ENCODE measurements around the gene CMTM1.
A peak's percentile ranks its signal among the peaks of the same experiment; 100 is the strongest.

Gene CMTM1

DNA sequence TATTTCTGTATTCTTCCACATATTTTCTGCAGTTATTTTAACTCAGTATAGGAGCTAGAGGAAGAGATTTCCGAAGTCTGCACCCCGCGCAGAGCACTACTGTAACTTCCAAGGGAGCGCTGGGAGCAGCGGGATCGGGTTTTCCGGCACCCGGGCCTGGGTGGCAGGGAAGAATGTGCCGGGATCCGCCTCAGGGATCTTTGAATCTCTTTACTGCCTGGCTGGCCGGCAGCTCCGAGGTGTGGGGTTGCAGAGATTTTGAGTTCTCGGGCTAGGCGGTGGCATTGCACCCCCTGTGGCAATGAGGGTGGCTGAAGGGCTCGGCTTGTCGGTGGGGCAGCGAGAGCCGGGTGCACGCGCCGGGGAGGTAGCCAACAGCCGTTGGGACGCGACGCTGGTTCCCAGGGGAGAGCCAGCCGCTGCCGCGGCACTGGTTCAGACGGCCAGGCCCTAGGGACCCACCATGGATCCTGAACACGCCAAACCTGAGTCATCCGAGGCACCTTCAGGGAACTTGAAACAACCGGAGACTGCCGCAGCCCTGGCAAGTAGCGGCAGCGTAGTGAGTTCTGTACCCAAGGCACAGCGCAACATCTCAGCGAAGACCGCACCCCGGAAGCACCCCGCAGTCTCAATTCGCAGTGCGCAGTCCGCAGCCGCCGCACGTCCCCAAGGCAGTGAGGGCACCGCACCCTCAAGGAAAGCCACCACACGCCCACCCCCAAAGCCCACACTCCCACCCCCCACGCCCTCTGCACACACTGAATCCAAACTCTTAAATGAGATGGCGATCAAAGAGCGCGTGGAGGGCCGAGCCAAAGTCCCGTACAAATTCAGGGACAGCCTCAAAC is at the start of gene CMTM1:
TSS of gene CMTM1 (plus strand) at position 389 of the 851 bp plus-strand sequence. CDS start at position 464, 75 bp downstream.
- DNase-seq: no peak

DNA sequence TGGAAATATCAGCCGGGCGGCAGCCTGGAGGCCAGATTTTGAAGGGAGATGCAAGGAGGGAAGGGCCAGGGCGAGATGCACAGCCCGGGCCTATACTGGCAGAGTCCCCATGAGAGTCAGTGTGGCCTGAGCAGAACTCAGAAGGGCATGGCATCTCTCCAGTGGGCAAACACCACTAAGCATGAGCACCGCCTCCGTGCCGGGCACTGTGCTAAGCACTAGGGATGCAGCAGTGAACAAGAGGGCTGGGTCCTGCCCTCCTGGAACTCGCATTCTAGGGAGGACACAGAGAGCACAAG is 49.8 kb upstream of the CMTM1 start:
- no peak for DNase-seq

GRCh38 chr16:66516808-66517585 is 49.2 kb upstream of the CMTM1 start:
- peak; percentile 96 for DNase-seq

DNA sequence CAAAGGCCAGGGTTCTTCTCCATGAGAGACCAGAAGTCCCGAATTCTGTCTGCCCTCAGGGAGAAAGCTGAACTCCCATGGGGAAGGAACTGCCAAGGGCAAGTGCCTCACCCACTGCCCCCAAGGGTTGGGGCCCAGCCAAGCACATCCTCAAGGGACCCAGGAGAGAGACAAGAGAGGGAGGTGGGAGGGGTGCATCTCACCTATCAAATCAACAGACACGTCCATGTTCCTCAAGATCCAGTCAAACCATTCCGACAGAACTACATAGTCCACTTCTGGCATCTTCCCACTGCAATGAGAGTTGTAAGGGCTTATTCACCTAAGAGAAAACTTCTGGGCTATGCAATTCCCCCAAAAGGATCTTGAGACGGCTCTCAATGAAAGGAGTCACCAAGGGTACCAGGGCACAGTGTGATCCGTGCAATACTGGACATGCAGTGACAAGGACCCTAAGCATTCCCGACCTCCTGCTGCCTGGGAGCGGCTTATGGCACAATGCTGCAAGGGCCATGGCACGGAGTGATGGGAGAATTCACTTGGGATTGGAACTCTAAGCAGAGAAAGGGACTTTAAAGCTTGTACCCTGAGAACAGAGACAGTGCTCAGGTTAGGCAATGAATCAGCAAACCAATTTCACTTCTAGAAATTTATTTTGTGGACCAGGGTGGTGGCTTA is 48.5 kb upstream of the CMTM1 start:
- no peak for DNase-seq

- DNase-seq: no peak
These were observed 46.5 kb upstream of the CMTM1 start for GRCh38 chr16:66519482-66520373.

DNA sequence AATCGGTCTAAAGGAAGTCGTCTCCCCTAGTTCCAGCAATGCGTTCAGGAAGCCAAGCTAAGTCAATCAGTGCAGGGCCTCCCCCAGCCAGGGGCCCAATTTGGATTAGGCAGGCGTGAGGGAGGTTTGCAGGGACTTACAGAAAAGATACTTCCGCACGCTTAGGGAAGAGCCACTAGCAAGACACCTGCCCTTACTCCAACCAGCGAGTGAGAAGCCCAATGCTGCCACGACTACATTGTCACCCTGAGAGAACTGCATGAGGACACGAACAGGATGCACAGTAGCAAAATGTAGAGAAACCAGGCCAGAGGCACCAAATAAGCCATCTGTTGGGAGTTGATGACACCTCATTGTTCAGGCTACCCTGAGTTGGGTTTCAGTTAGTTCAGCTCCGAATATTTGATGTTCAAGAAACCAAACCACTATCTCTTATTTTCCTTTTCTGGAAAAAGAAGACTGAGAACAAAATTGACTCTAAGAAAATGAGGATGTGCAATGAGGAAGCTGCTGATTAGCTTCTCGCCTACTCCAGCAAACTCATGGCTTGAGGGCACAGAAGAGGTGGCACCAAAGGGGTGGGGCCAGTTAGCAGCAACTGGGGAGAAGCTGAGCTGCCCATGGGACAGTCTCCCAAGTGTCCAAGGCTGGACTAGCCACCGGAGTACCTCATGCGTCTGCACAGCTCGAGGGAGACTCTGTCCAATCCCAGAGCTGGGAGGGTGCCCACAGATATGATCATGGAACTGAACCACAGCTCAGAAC is 45.7 kb upstream of the CMTM1 start:
- no peak for DNase-seq

- DNase-seq: no peak
These were observed 45.0 kb upstream of the CMTM1 start for GRCh38 chr16:66521252-66521713.

- DNase-seq: peak; percentile 61
These were observed 44.1 kb upstream of the CMTM1 start for GRCh38 chr16:66521951-66522771.

- DNase-seq: no peak
These were observed 43.2 kb upstream of the CMTM1 start for GRCh38 chr16:66522816-66523590.

DNA sequence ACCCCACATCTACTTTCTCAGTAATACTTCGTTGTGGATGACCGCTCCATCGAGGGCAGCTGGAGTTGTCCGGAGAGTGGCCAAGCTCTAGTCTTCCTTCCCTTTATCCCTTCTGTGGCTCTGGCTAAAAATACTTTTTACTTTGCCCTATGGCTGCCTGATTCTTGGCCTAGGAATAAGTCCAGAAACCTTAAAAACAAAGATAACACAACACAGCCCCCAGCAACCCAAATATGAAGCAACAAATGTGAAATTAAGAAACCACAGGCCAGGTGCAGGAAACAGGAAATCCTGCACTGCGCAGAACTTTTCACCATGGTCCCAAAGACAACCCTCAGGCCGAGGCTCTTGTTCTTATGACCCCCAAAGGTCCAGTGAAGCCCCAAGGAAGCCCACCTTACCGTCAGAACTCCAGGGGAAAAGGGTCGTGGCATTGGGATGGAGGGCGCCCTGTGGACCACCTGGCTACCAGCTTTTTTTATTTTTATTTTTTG is 42.3 kb upstream of the CMTM1 start:
- DNase-seq: no peak

GRCh38 chr16:66524601-66525164 is 41.6 kb upstream of the CMTM1 start:
- peak; percentile 71 for DNase-seq

DNA sequence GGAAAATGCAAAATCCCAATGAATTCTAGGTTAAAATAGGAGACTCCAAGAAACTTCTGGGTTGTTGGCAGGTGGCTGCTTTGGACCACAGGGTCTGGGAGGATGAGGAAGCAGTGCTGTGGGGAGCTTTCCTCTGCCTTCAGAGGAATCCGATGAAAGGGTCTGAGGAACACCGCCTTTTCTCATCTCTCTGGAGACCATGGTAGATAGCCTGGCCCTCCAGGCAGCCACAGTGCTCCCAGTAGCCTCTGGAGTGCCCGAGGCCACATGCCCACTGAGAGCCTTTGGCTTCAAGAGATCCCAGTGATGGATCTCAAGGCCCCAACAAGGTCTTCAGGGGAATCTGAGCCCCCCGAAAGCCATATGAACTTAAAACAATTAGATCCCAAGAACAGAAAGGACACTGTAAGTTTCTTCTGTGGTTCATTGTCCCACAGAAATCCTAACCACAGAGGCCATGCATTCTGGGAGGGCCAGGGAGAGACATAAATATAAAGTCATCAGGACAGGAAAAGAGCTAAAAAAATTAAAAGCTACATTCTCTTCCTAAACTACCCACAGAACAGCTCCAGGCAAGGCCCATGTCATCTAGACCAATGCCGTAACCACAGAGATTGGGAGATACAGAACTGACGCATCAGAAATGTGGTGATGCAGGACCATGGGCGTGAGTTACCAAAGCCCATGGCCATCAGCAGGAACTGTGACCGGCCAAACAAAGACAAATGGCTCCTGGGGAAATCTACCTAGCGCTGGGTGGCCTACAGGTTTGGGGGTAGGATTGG is 40.7 kb upstream of the CMTM1 start:
- DNase-seq: no peak

DNA sequence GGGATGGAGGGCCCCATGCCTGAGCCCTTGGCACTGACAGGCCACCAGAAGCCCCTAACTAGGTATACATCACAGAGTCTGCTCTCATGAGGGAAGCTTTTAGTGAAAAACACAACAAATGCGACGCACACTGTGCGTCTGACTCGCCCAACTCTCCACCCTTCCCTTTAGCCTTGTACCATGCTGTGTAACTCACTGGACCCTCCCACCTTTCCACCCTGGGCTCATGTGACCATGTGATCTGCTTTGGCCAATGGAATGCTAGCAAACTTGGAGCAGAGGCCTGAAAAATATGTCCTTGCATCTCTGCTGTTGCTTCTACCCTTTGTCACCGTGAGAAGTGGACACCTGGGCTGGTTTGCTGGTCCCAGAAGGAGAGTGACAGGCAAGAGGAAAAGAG is 37.9 kb upstream of the CMTM1 start:
- no peak for DNase-seq

- no peak for DNase-seq
These were observed 36.8 kb upstream of the CMTM1 start for GRCh38 chr16:66529475-66529874.

GRCh38 chr16:66534376-66534799 is 31.9 kb upstream of the CMTM1 start:
- no peak for DNase-seq

DNA sequence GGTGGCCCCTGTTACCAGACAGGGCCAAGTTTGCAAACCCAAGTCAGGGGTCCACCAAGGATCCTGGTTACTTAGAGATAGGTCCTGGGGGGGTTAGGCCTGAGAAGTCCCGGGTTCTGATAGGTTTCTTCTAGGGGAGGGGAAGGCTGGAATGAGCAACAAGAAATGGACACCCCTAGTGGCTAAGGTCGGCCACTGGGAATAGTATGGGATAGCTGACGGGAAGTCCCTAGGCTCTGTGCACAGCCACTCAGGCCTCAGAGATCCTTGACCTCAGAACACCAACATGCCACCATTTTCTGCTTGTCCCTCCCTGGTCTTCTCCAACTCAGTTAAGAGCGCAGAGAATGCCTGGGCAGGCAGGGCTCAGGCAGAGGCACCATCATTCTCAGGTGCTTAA is 29.7 kb upstream of the CMTM1 start:
- no peak for DNase-seq

DNA sequence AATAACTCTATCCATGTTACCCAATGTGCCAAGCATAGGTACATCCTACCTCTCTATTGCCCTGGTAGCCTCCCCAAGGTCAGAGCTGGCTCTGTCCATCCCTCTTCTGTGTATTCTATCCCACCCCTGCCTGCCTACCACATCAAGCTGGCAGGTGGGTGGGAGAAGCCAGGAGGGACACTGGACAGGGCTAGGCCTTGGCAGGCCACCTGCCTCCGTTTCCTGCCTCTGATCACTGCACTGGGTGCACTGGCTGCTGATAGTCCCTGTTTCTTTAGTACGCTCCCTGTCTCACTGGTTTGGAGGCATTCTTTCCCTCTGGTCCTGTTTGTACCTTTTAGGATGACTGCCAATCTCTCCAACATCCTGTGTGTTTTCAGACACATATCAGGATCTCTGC is 29.0 kb upstream of the CMTM1 start:
- DNase-seq: no peak

- no peak for DNase-seq
These were observed 27.3 kb upstream of the CMTM1 start for GRCh38 chr16:66538910-66539309.
